OCI-LY3 (cell line): Measurements from ENCODE around the gene TACR1.
"Not testable (repeated sequence)": the region's sequence is repeated elsewhere in the genome, so short reads cannot be mapped to it uniquely, and the experiment has no call there.

Experiments used
- CTCF ChIP-seq: fragments of 200-600, 300-600 bp; sonication (generic); IDR thresholded peaks from 2 replicates; pipeline ENCODE4 v1.5.1; 2014; ENCODE audit warnings: antibody characterized with exemption, low read length, low read depth
- EZH2phosphoT487 ChIP-seq: fragments of 200-600 bp; shearing (Covaris generic); IDR thresholded peaks from 2 replicates; pipeline ENCODE4 v1.6.1; 2018; ENCODE audit warnings: antibody characterized with exemption, mixed run types, low read depth

GRCh38 chr2:75057150-75057549, 142.2 kb downstream of the TACR1 start:
- TF ChIP-seq CTCF, EZH2phosphoT487: not testable (repeated sequence)
